Fibroblast of skin of right quadriceps (primary cell): ENCODE measurements around the gene TMEM150B.

Source experiments
- DNase-seq: peaks from one replicate; pipeline ENCODE4 v3.0.0-alpha.2; 2013

TMEM150B gene

GRCh38 chr19:55275851-55276719, 49.1 kb downstream of the TMEM150B start:
- DNase-seq = no peak

- no peak for DNase-seq
Observed at GRCh38 chr19:55273978-55274707, 51.0 kb downstream of the TMEM150B start.

GRCh38 chr19:55272142-55272541, 53.0 kb downstream of the TMEM150B start:
- DNase-seq = no peak

GRCh38 chr19:55270172-55270942, 54.8 kb downstream of the TMEM150B start:
- DNase-seq = no peak

- DNase-seq = no peak
Observed at GRCh38 chr19:55269299-55269698, 55.8 kb downstream of the TMEM150B start.

GRCh38 chr19:55266840-55267239, 58.3 kb downstream of the TMEM150B start:
- no peak for DNase-seq

- no peak for DNase-seq
Observed at GRCh38 chr19:55266404-55266803, 58.7 kb downstream of the TMEM150B start.

- DNase-seq = no peak
Observed at GRCh38 chr19:55265723-55266386, 59.3 kb downstream of the TMEM150B start.

GRCh38 chr19:55265173-55265572, 60.0 kb downstream of the TMEM150B start:
- DNase-seq = no peak

- DNase-seq = no peak
Observed at GRCh38 chr19:55264531-55264930, 60.6 kb downstream of the TMEM150B start.
